ENCODE measurements around the gene TEX12.
"Not testable (repeated sequence)": the region's sequence is repeated elsewhere in the genome, so short reads cannot be mapped to it uniquely, and the experiment has no call there.

Gene TEX12

GRCh38 chr11:112167145-112167544 lies at the start of gene TEX12:
Gene TEX12 (plus strand): TSS chr11:112167372. CDS start chr11:112169269, 1,897 bp downstream.
- DNase-seq = no peak

- no peak for DNase-seq
Measured at GRCh38 chr11:112118176-112118575, 49.0 kb upstream of the TEX12 start.

GRCh38 chr11:112121981-112122615 lies 45.1 kb upstream of the TEX12 start:
- no peak for DNase-seq

- no peak for DNase-seq
Measured at GRCh38 chr11:112123129-112123528, 44.0 kb upstream of the TEX12 start.

GRCh38 chr11:112127056-112127455 lies 40.1 kb upstream of the TEX12 start:
- no peak for DNase-seq

GRCh38 chr11:112128483-112129121 lies 38.6 kb upstream of the TEX12 start:
- no peak for DNase-seq

- no peak for DNase-seq
Measured at GRCh38 chr11:112129656-112130055, 37.5 kb upstream of the TEX12 start.

GRCh38 chr11:112132737-112133136 lies 34.4 kb upstream of the TEX12 start:
- DNase-seq = no peak

- DNase-seq = no peak
Measured at GRCh38 chr11:112134473-112134872, 32.7 kb upstream of the TEX12 start.

- no peak for DNase-seq
Measured at GRCh38 chr11:112143597-112143996, 23.6 kb upstream of the TEX12 start.

- DNase-seq = no peak
Measured at GRCh38 chr11:112150517-112150916, 16.7 kb upstream of the TEX12 start.

- no peak for DNase-seq
Measured at GRCh38 chr11:112156153-112156955, 10.8 kb upstream of the TEX12 start.

GRCh38 chr11:112156956-112157766 lies 10.0 kb upstream of the TEX12 start:
- DNase-seq = no peak

- no peak for DNase-seq
Measured at GRCh38 chr11:112159098-112160065, 7.8 kb upstream of the TEX12 start.

GRCh38 chr11:112160091-112160848 lies 6.9 kb upstream of the TEX12 start:
- no peak for DNase-seq

GRCh38 chr11:112161012-112161411 lies 6.2 kb upstream of the TEX12 start:
- no peak for DNase-seq

- DNase-seq = not testable (repeated sequence)
Measured at GRCh38 chr11:112162200-112162599, 5.0 kb upstream of the TEX12 start.

GRCh38 chr11:112162761-112163546 lies 4.2 kb upstream of the TEX12 start:
- DNase-seq = no peak

- no peak for DNase-seq
Measured at GRCh38 chr11:112163875-112164685, 3.1 kb upstream of the TEX12 start, which contains the start of gene IL18. Gene IL18 (minus strand): TSS chr11:112164094. CDS start chr11:112155053, 9,041 bp downstream.
